Activated naive CD8-positive, alpha-beta T cell (primary cell): Measurements from ENCODE around the gene TXNRD1.

Experiments
- H3K27ac Mint-ChIP-seq: one replicate; pipeline ENCODE4 v1.8.0; 2021; ENCODE audit warnings: mixed read lengths
- H3K27me3 Mint-ChIP-seq: one replicate; pipeline ENCODE4 v1.8.0; 2021; ENCODE audit warnings: mixed read lengths
- H3K36me3 Mint-ChIP-seq: one replicate; pipeline ENCODE4 v1.8.0; 2021; ENCODE audit warnings: mixed read lengths
- H3K4me1 Mint-ChIP-seq: one replicate; pipeline ENCODE4 v1.8.0; 2021; ENCODE audit warnings: low read depth, mixed read lengths
- H3K4me3 Mint-ChIP-seq: one replicate; pipeline ENCODE4 v1.8.0; 2021; ENCODE audit warnings: mild to moderate bottlenecking, mixed read lengths
- H3K9me3 Mint-ChIP-seq: one replicate; pipeline ENCODE4 v1.8.0; 2021; ENCODE audit warnings: low read depth, mixed read lengths

Gene TXNRD1

GRCh38 chr12:104276273-104277131, 60.9 kb downstream of the TXNRD1 start:
- Mint-ChIP-seq H3K4me1 (peaks cover 11% of the 10 kb centered on the region), H3K27ac (no peak overlapping the region), H3K9me3 (no peaks in the 10 kb centered on the region), H3K27me3 (no peaks in the 10 kb centered on the region), H3K36me3 (no peaks in the 10 kb centered on the region), H3K4me3 (peak overlapping the region; percentile 38)

GRCh38 chr12:104279164-104279563, 63.6 kb downstream of the TXNRD1 start:
- H3K4me1 Mint-ChIP-seq: peaks cover 11% of the 10 kb centered on the region
- no peak overlapping the region for H3K27ac Mint-ChIP-seq
- no peaks in the 10 kb centered on the region for H3K36me3 Mint-ChIP-seq
- H3K9me3 Mint-ChIP-seq: no peaks in the 10 kb centered on the region
- H3K4me3 Mint-ChIP-seq: no peak overlapping the region
- H3K27me3 Mint-ChIP-seq: no peaks in the 10 kb centered on the region

- H3K4me1 Mint-ChIP-seq: peaks cover 14% of the 10 kb centered on the region
- no peaks in the 10 kb centered on the region for H3K27me3 Mint-ChIP-seq
- H3K36me3 Mint-ChIP-seq: no peaks in the 10 kb centered on the region
- H3K9me3 Mint-ChIP-seq: no peaks in the 10 kb centered on the region
- H3K4me3 Mint-ChIP-seq: no peak overlapping the region
- H3K27ac Mint-ChIP-seq: no peak overlapping the region
Measured at GRCh38 chr12:104280111-104280510, 64.5 kb downstream of the TXNRD1 start.

- no peak overlapping the region for H3K4me3 Mint-ChIP-seq
- no peaks in the 10 kb centered on the region for H3K36me3 Mint-ChIP-seq
- H3K27ac Mint-ChIP-seq: no peak overlapping the region
- H3K27me3 Mint-ChIP-seq: no peaks in the 10 kb centered on the region
- H3K4me1 Mint-ChIP-seq: peaks cover 16% of the 10 kb centered on the region
- no peaks in the 10 kb centered on the region for H3K9me3 Mint-ChIP-seq
Measured at GRCh38 chr12:104280717-104281458, 65.3 kb downstream of the TXNRD1 start.

GRCh38 chr12:104281636-104282035, 66.1 kb downstream of the TXNRD1 start:
- Mint-ChIP-seq H3K27me3 (no peaks in the 10 kb centered on the region), H3K9me3 (no peaks in the 10 kb centered on the region), H3K4me3 (no peak overlapping the region), H3K4me1 (peaks cover 20% of the 10 kb centered on the region), H3K27ac (no peak overlapping the region), H3K36me3 (no peaks in the 10 kb centered on the region)

GRCh38 chr12:104282109-104282508, 66.5 kb downstream of the TXNRD1 start:
- no peaks in the 10 kb centered on the region for H3K36me3 Mint-ChIP-seq
- H3K9me3 Mint-ChIP-seq: no peaks in the 10 kb centered on the region
- no peak overlapping the region for H3K27ac Mint-ChIP-seq
- H3K4me1 Mint-ChIP-seq: peaks cover 21% of the 10 kb centered on the region
- H3K27me3 Mint-ChIP-seq: no peaks in the 10 kb centered on the region
- H3K4me3 Mint-ChIP-seq: no peak overlapping the region

- H3K36me3 Mint-ChIP-seq: peaks cover 2% of the 10 kb centered on the region
- peak overlapping the region; percentile 99 for H3K4me3 Mint-ChIP-seq
- no peaks in the 10 kb centered on the region for H3K27me3 Mint-ChIP-seq
- H3K27ac Mint-ChIP-seq: peak overlapping the region; percentile 100
- peaks cover 30% of the 10 kb centered on the region for H3K4me1 Mint-ChIP-seq
- no peaks in the 10 kb centered on the region for H3K9me3 Mint-ChIP-seq
Measured at GRCh38 chr12:104285740-104286515, 70.3 kb downstream of the TXNRD1 start.

GRCh38 chr12:104286516-104287482, 71.2 kb downstream of the TXNRD1 start:
- Mint-ChIP-seq H3K27ac (peak overlapping the region; percentile 100), H3K27me3 (no peaks in the 10 kb centered on the region), H3K9me3 (no peaks in the 10 kb centered on the region), H3K36me3 (peaks cover 2% of the 10 kb centered on the region), H3K4me1 (peaks cover 29% of the 10 kb centered on the region), H3K4me3 (peak overlapping the region; percentile 99)

- Mint-ChIP-seq H3K27me3 (no peaks in the 10 kb centered on the region), H3K9me3 (no peaks in the 10 kb centered on the region), H3K36me3 (peaks cover 10% of the 10 kb centered on the region), H3K27ac (peak overlapping the region; percentile 100), H3K4me1 (peaks cover 40% of the 10 kb centered on the region), H3K4me3 (peak overlapping the region; percentile 99)
Measured at GRCh38 chr12:104288635-104289274, 73.2 kb downstream of the TXNRD1 start.

- no peak overlapping the region for H3K4me3 Mint-ChIP-seq
Measured at GRCh38 chr12:104290320-104290719, 74.7 kb downstream of the TXNRD1 start.

GRCh38 chr12:104290855-104291254, 75.3 kb downstream of the TXNRD1 start:
- H3K4me3 Mint-ChIP-seq: no peak overlapping the region
- H3K4me1 Mint-ChIP-seq: peaks cover 44% of the 10 kb centered on the region
- H3K9me3 Mint-ChIP-seq: no peaks in the 10 kb centered on the region
- peaks cover 14% of the 10 kb centered on the region for H3K36me3 Mint-ChIP-seq
- H3K27ac Mint-ChIP-seq: no peak overlapping the region
- no peaks in the 10 kb centered on the region for H3K27me3 Mint-ChIP-seq

More at GRCh38 chr12:104290320-104290719, 74.7 kb downstream of the TXNRD1 start:
- Mint-ChIP-seq H3K27me3 (no peaks in the 10 kb centered on the region), H3K4me1 (peaks cover 43% of the 10 kb centered on the region), H3K27ac (no peak overlapping the region), H3K36me3 (peaks cover 10% of the 10 kb centered on the region), H3K9me3 (no peaks in the 10 kb centered on the region)

GRCh38 chr12:104291867-104292524, 76.4 kb downstream of the TXNRD1 start:
- Mint-ChIP-seq H3K9me3 (no peaks in the 10 kb centered on the region), H3K27me3 (no peaks in the 10 kb centered on the region), H3K36me3 (peaks cover 16% of the 10 kb centered on the region), H3K4me1 (peaks cover 38% of the 10 kb centered on the region), H3K27ac (no peak overlapping the region), H3K4me3 (peak overlapping the region; percentile 32)
